SK-N-SH (cell line): ENCODE measurements around the gene NPEPL1. TPM values are rescaled to one million over a fixed set of nuclear protein-coding genes. Genes with fewer than 3 reads are reported as not detected.

Source experiments
- CTCF ChIA-PET: fragments of 300-600, 350-600 bp; formaldehyde crosslinking; extraction: SDS; loops from one replicate; lab custom pipeline; 2021; lab: Yijun Ruan, JAX
- POLR2A ChIA-PET: fragments of 350-600 bp; sonication (Branson Sonifier 250); formaldehyde crosslinking; extraction: SDS; loops from one replicate; lab custom pipeline; 2020; ENCODE audit warnings: antibody characterized with exemption, inconsistent platforms; lab: Yijun Ruan, JAX
- DNase-seq: peaks from one replicate; pipeline ENCODE4 v3.0.0; 2012
- H2AFZ ChIP-seq: fragments of 200-600 bp; sonication (generic); 2 replicates; pipeline ENCODE4 v1.8.1; 2016; ENCODE audit warnings: antibody characterized with exemption, mild to moderate bottlenecking, low read depth
- H3F3A ChIP-seq: fragments of 200-600 bp; sonication (generic); replicated peaks from 2 replicates; pipeline ENCODE3; 2016; ENCODE audit warnings: antibody characterized with exemption, mild to moderate bottlenecking; ENCODE audit not compliant: insufficient read depth
- H3K27ac ChIP-seq, 2 experiments: fragments of 200-500 bp in 1 of 2; fragments of 200-600 bp in 1 of 2; sonication (Bioruptor generic) in 1 of 2; sonication (generic), shearing (Covaris generic) in 1 of 2; 2 replicates each; pipeline versions ENCODE4 v1.5.1 to v1.6.1; 2014 to 2016; ENCODE audit warnings: low read depth in 2 of 2, inconsistent platforms in 1 of 2, low read length in 1 of 2, mild to moderate bottlenecking in 1 of 2, mixed read lengths in 1 of 2
- H3K27me3 ChIP-seq: fragments of 200-600 bp; sonication (generic), shearing (Covaris generic); 2 replicates; pipeline ENCODE4 v1.6.1; 2016; ENCODE audit warnings: mixed run types; ENCODE audit not compliant: insufficient read depth
- H3K36me3 ChIP-seq, 2 experiments: fragments of 200-500 bp in 1 of 2; fragments of 200-600 bp in 1 of 2; sonication (Bioruptor generic) in 1 of 2; sonication (generic) in 1 of 2; replicated peaks in 1 of 2; 2 replicates each; pipeline versions ENCODE3 to v1.5.1; 2014 to 2016; ENCODE audit warnings: low read length in 1 of 2, mild to moderate bottlenecking in 1 of 2; ENCODE audit not compliant: insufficient read depth in 2 of 2, control insufficient read depth in 1 of 2
- H3K4me1 ChIP-seq, 2 experiments: fragments of 200-500 bp in 1 of 2; fragments of 200-600 bp in 1 of 2; sonication (Bioruptor generic) in 1 of 2; sonication (generic), shearing (Covaris generic) in 1 of 2; 2 replicates each; pipeline versions ENCODE4 v1.5.1 to v1.6.1; 2014 to 2016; ENCODE audit warnings: low read depth in 1 of 2, low read length in 1 of 2, mixed run types in 1 of 2; ENCODE audit not compliant: insufficient read depth in 2 of 2, control insufficient read depth in 1 of 2
- H3K4me2 ChIP-seq: fragments of 200-600 bp; sonication (generic), shearing (Covaris generic); 2 replicates; pipeline ENCODE4 v1.6.1; 2017; ENCODE audit warnings: mixed run types
- H3K4me3 ChIP-seq, 2 experiments: fragments of 200-500 bp in 1 of 2; fragments of 200-600 bp in 1 of 2; sonication (Bioruptor generic) in 1 of 2; sonication (generic), shearing (Covaris generic) in 1 of 2; 2 replicates each; pipeline versions ENCODE4 v1.5.1 to v1.8.1; 2014 to 2016; ENCODE audit warnings: low read depth in 2 of 2, inconsistent platforms in 1 of 2, low read length in 1 of 2, mild to moderate bottlenecking in 1 of 2, mixed read lengths in 1 of 2, moderate library complexity in 1 of 2
- H3K79me2 ChIP-seq: fragments of 200-600 bp; sonication (generic); 2 replicates; pipeline ENCODE4 v1.8.1; 2017; ENCODE audit warnings: mild to moderate bottlenecking; ENCODE audit not compliant: insufficient read depth
- H3K9ac ChIP-seq: fragments of 200-600 bp; sonication (generic); 2 replicates; pipeline ENCODE4 v1.6.1; 2017; ENCODE audit warnings: mixed run types
- H3K9me2 ChIP-seq: fragments of 200-600 bp; sonication (generic); 2 replicates; pipeline ENCODE4 v1.6.1; 2017; ENCODE audit warnings: mixed run types
- H3K9me3 ChIP-seq: fragments of 200-600 bp; sonication (generic); 2 replicates; pipeline ENCODE4 v1.6.1; 2017; ENCODE audit warnings: mixed run types, mild to moderate bottlenecking, moderate library complexity
- H4K20me1 ChIP-seq: fragments of 200-600 bp; sonication (generic); 2 replicates; pipeline ENCODE4 v1.6.1; 2017; ENCODE audit warnings: mild to moderate bottlenecking, mixed run types; ENCODE audit not compliant: insufficient read depth
- CHD2 ChIP-seq: fragments of 150-350 bp; IDR thresholded peaks from 2 replicates; pipeline ENCODE4 v1.6.1; 2018; ENCODE audit warnings: low read length; ENCODE audit not compliant: partially characterized antibody
- CTCF ChIP-seq: fragments of 200-600 bp; sonication (generic); IDR thresholded peaks from 2 replicates; pipeline ENCODE4 v1.6.1; 2017; ENCODE audit warnings: antibody characterized with exemption, mild to moderate bottlenecking, moderate library complexity
- ELF1 ChIP-seq: IDR thresholded peaks from 2 replicates; pipeline ENCODE4 v1.4.0; 2012
- EP300 ChIP-seq, 2 experiments: IDR thresholded peaks; 2 replicates each; pipeline versions ENCODE4 v1.4.0 to v1.6.1; 2012; ENCODE audit warnings: borderline replicate concordance in 1 of 2, low read depth in 1 of 2, low read length in 1 of 2
- FOXM1 ChIP-seq: IDR thresholded peaks from 2 replicates; pipeline ENCODE4 v1.4.0; 2012; ENCODE audit warnings: low read depth, mild to moderate bottlenecking
- GABPA ChIP-seq: IDR thresholded peaks from 2 replicates; pipeline ENCODE4 v1.4.0; 2012; ENCODE audit warnings: low read depth, mild to moderate bottlenecking
- IRF3 ChIP-seq: fragments of 150-350 bp; IDR thresholded peaks from 2 replicates; pipeline ENCODE4 v1.6.1; 2016; ENCODE audit warnings: mild to moderate bottlenecking, low read depth, low read length
- JUND ChIP-seq: IDR thresholded peaks from 2 replicates; pipeline ENCODE4 v1.4.0; 2012
- MAX ChIP-seq: IDR thresholded peaks from 2 replicates; pipeline ENCODE4 v1.4.0; 2012; ENCODE audit warnings: low read depth
- MEF2A ChIP-seq: IDR thresholded peaks from 2 replicates; pipeline ENCODE4 v1.4.0; 2012; ENCODE audit warnings: low read depth, borderline replicate concordance
- NRF1 ChIP-seq: IDR thresholded peaks from 2 replicates; pipeline ENCODE4 v1.6.1; 2012; ENCODE audit warnings: low read depth, mild to moderate bottlenecking, low read length
- POLR2AphosphoS5 ChIP-seq: IDR thresholded peaks from 2 replicates; pipeline ENCODE4 v1.6.1; 2012; ENCODE audit warnings: low read depth, low read length
- RAD21 ChIP-seq: IDR thresholded peaks from 2 replicates; pipeline ENCODE4 v1.6.1; 2012; ENCODE audit warnings: mild to moderate bottlenecking, low read length
- RCOR1 ChIP-seq: fragments of 150-350 bp; IDR thresholded peaks from 2 replicates; pipeline ENCODE4 v1.6.1; 2017; ENCODE audit warnings: antibody characterized with exemption, low read length
- RFX5 ChIP-seq: IDR thresholded peaks from 2 replicates; pipeline ENCODE4 v1.6.1; 2012; ENCODE audit warnings: mild to moderate bottlenecking, improper control_type of control experiment, low read length
- SMC3 ChIP-seq: IDR thresholded peaks from 2 replicates; pipeline ENCODE4 v1.6.1; 2012; ENCODE audit warnings: low read depth, low read length, improper control_type of control experiment
- USF1 ChIP-seq: IDR thresholded peaks from 2 replicates; pipeline ENCODE4 v1.4.0; 2012; ENCODE audit warnings: low read depth, borderline replicate concordance
- USF2 ChIP-seq: fragments of 150-350 bp; IDR thresholded peaks from 2 replicates; pipeline ENCODE4 v1.6.1; 2017; ENCODE audit warnings: antibody characterized with exemption, low read length, low read depth, borderline replicate concordance
- YY1 ChIP-seq: IDR thresholded peaks from 2 replicates; pipeline ENCODE4 v1.4.0; 2012; ENCODE audit warnings: low read depth, mild to moderate bottlenecking
- WGBS: methylation state at CpG from one replicate; pipeline ENCODE4 v1.1.6; 2017; ENCODE audit warnings: low lambda C conversion rate; 5-methylcytosine and 5-hydroxymethylcytosine counted together
- polyA plus RNA-seq, 3 experiments: library from polyadenylated mRNA; depleted of rRNA; stranded (reverse); fragments of >200 nt; gene quantifications; 2 replicates each; pipeline ENCODE4 v1.2.3, GENCODE V29; 2012

The NPEPL1 gene
- polyA plus RNA-seq, 1 of the 3 experiments (the other 2 are of a cell fraction) = 2.8 TPM

- no peaks in the 10 kb centered on the region for H3K9me2 ChIP-seq
- no peaks in the 10 kb centered on the region for H3F3A ChIP-seq
- H2AFZ ChIP-seq = no peak overlapping the region
- 93% methylated on average over 8 of the region's 9 CpGs for WGBS
- no peaks in the 10 kb centered on the region; the same call in 1 of the 2 replicates for H3K79me2 ChIP-seq
- ChIA-PET POLR2A (no interaction called here), CTCF (interaction anchor here (1.2 kb wide), 1 partner anchor 10 kb away, joined by 3 read pairs; no protein-coding TSS in a partner anchor)
- no peaks in the 10 kb centered on the region for H4K20me1 ChIP-seq
- no peak overlapping the region for H3K9ac ChIP-seq
- DNase-seq = no peak
- H3K27me3 ChIP-seq = no peaks in the 10 kb centered on the region
- no peak overlapping the region for H3K4me3 ChIP-seq
- peaks cover 5 to 6% of the 10 kb centered on the region in 2 experiments for H3K36me3 ChIP-seq
- peaks cover 0 to 3% of the 10 kb centered on the region in 2 experiments; a peak in 1 of 4 replicates for H3K4me1 ChIP-seq
- no peaks in the 10 kb centered on the region for H3K9me3 ChIP-seq
- H3K27ac ChIP-seq = no peak overlapping the region
- H3K4me2 ChIP-seq = no peak overlapping the region
- TF ChIP-seq NRF1 = no peak
- TF ChIP-seq RAD21 = no peak
- TF ChIP-seq CTCF = no peak
- TF ChIP-seq SMC3 = no peak
- no peak for TF ChIP-seq GABPA
- TF ChIP-seq POLR2AphosphoS5 = no peak
- no peak for TF ChIP-seq USF2
- TF ChIP-seq JUND = no peak
- no peak for TF ChIP-seq CHD2
- no peak for TF ChIP-seq RFX5
- TF ChIP-seq FOXM1 = no peak
- TF ChIP-seq MAX = no peak
- TF ChIP-seq RCOR1 = no peak
- no peak for TF ChIP-seq ELF1
- TF ChIP-seq YY1 = no peak
- TF ChIP-seq USF1 = no peak
- no peak for TF ChIP-seq MEF2A
- no peak for TF ChIP-seq IRF3
- TF ChIP-seq EP300 (IDR thresholded peaks at IDR 0.05; ENCODE audit: borderline replicate concordance in 1 of 2, low read depth in 1 of 2, low read length in 1 of 2) = no peak
Observed at GRCh38 chr20:58702161-58702510, 9.5 kb downstream of the NPEPL1 start.
